Stimulated activated CD4-positive, alpha-beta T cell treated with anti-CD3 and anti-CD28 coated beads, Interleukin-12 subunit alpha, Interleukin-12 subunit beta, amount 100 ng/mL, for 4 hours (primary cell): ENCODE data around the gene ADGRD1.

Experiments
- DNase-seq: peaks from one replicate; pipeline ENCODE4 v3.0.0-alpha.2; 2020

The ADGRD1 gene

DNA sequence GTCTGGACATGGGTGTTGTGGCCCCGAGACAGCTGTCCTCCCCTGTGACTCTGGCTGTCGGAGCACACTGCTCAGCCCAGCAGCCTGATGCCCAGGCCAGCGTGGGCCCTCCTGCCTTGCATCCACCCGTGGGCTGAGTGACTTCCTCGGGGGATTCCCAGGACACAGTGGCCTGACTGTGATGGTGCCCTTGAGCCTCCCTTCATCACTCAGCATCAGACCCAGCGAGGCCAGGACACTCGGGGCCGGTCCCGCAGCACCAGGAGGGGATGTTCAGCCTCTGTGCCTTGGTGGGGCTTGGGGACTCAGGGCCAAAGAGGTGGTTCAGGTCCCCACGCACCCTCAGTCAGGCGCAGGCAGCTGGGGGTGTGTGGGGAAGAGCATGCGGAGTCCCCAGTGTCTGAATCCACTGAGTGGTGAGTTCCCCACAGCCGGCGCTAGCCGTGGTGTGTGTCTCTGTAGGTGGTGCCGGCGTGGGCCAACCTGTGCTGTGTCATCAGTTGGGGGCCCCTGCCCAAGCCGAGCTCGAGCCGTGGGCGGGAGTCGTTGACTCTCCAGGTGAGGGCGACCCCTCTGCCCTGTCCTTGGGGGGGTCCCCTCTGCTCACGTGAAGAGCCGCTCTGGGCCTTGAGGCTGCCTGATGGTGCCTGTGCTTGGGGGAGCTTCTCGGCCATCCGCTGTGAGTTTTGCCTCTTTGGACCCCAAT lies 185.8 kb downstream of the ADGRD1 start:
- no peak for DNase-seq

DNA sequence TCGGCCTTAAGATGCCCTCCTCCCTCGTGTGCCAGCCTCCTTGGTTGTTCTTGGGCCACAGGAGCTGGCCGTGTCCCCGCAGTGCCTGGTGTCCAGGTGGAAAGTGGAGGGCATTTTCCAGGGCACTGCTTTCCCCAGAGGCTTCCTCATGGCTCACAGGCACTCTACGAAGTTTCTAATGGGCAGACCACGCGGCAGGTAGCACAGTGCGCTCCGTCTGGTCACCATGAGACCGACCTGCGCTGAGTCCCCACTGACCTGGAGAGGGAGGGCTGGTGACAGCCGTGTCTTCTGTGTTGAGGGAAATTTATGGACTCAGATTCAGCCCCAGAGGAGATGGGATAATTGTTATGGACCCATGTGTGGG lies 186.3 kb downstream of the ADGRD1 start:
- DNase-seq: no peak

DNA sequence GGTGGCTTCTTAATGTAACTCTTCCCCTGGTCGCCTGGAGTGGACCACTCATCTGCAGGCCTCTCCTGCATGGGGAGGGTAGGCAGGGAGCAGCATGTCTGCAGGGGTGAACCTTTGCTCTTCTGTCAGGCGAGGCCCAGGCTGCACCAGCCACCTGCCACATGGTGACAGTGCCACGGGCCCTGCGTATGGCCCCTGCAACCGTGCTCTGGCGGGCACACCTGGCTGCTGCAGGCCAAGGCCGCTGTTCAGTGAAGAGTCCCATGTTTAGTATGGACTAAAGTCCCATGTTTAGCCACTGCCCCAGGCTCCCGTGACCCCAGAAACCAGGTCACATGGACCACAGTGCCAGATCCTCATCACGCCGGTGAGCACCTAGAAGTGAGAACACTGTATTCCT lies 187.0 kb downstream of the ADGRD1 start:
- no peak for DNase-seq

DNA sequence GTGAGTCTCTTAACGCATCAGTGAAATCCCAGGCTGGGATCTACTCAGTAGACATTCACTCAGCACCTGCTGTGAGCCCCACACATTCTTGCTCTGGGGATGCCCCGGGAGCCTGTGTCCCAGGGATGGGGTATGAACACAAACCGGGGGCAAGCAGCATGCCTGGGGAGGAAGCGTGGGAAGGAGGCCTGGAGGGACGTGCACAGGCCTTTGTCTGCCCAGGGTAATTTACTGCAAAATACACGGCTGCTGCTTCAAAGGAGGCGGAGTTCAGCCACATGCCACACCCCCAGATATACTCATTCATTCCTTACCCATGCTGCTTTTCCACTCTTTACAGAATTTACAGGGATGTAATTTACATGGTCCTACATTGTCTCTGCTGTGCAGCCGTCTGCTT lies 187.8 kb downstream of the ADGRD1 start:
- no peak for DNase-seq

DNA sequence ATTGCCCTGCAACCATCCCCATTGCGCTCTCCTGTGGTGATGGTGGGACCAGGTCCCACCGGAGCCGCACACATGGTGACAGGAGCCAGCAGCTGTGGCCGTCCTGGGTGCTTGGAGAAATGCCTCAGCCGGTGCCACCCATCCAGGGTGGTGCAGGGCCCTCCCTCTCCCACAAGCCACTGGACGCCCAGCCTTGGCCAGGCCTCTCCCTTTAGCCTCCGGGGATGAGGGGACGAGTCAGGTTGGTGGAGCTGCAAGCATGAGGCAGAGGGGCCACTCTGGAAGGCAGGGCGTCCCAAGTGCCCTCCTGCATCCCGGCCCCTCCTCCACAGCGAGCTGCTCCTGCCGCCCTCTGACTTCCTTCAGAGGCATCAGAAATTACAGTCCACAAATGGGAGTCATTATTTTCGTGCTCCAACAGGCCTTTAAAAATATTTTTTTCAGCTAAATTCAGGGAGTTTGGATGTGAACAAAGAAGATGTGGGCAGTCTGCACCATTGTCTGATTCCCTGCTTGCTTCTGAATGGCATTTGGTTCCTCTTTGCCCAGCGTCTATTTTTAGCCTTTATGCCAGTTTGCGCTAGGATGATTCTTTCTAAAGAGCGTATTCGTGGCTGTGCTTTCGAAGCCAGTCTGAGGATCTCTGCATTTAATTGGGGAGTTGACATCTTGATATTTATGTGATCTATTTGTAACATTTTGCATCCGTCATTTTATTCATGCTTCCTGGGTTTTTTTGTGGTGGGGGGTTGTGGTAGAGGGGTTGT lies 189.4 kb downstream of the ADGRD1 start:
- DNase-seq: no peak

DNA sequence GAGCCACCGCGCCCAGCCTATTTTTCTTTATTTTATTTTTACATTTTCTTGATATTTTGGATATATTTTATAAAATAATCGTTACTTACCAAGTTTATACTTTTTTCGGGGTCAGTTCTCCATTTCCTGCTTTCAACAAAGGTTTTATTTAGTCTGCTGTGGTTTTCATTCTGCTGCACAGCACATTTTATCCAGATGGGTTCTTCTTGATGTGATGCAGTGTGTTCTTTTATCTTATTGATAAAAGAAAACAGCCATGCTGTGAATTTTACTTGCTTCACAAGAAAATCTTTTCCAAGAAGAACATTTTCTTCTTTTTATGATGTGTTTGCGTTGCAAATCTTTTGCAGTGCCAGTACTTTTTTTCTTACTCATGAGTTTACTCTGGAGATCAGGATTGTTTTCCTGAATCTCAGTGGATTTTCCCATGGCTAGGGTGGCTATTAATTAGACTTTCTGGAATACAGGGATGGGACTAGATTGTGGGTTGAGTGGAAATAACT lies 192.5 kb downstream of the ADGRD1 start:
- no peak for DNase-seq

DNA sequence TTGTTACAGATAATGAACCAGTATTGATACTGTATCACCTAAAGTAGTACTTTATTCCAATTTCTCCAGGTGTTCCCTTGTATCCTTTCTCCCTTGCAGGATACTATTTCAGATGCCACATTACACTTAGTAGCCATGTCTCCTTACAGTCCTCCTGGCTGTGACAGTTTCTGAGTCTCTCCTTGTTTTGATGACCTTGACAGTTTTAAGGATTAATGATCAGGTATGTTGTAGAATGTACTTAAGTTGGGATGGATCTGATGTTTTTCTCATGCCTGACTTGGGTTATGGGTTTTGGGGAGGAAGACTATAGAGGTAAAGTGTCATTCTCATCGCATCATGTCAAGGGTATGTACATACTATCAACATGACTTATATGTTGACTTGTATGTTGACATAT lies 193.6 kb downstream of the ADGRD1 start:
- DNase-seq: no peak

DNA sequence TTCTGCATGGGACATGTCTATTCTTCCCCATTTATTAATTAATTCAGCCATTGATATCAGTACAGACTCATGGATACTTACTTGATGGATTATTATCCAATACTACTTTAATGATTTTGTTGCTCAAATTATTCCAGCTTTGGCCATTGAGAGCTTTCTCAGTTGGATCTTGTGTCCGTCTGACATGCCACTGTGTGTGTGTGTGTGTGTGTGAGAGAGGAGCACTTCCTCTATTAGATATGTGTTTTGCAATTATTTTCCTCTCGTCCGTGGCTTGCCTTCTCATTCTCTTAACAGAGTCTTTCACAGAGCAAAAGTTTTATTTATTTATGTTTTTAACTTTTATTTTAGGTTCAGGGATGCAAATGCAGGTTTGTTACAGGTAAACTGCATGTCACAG lies 194.2 kb downstream of the ADGRD1 start:
- DNase-seq: no peak

DNA sequence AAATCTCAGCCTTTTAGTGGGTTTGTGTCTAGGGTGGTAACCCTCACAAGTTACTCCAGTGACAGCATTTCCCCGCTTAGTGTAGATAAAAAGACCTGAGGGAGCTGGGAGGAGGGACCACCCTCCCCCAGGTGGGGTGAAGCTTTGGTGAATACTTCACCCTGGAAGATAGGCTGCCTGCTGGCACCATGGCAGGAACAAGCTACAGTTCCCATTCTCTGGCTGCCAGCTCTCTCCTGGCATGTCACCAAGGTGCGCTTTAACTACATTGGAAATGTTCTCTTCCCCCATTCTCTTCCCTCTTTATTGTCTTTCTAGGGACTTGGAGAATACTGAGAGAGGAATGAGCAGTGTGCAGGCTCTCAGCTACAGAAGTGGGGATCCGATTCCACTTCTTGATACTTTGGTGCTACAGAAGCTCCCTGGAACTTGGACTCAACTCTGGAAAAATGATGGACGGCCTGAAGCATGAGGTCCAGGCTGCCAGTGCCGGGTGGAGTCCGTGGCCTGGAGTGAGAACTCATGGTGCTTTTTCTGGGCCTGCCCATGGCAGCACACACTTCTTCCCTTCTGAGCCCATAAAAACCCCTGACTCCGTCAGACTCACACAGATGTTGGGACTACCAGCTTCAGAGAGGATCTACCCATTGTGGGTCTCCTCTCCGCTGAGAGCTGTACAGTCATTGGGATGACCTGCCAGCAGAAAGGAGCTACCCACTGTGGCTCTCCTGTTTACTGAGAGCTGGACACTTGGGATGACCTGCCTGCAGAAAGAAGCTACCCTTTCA lies 198.0 kb downstream of the ADGRD1 start:
- DNase-seq: no peak

DNA sequence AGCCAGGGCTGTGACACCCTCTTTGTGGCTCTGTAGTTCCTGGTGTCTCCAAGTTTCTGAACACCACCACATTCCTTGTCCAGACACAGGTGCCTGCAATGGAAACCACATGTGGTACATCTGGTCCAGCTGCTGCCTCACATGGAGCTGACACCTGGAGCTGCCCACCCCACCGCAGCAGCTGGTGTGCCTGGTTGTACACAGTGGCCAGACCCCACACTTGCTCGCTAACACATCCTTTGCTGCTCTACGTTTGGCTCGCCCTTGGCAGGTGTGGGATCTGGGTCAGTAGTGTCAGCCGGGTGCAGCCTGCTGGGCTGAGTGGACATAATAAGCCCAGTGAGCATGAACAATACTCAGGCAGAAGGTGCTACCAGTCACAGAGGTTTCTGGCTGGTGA lies 198.9 kb downstream of the ADGRD1 start:
- no peak for DNase-seq

DNA sequence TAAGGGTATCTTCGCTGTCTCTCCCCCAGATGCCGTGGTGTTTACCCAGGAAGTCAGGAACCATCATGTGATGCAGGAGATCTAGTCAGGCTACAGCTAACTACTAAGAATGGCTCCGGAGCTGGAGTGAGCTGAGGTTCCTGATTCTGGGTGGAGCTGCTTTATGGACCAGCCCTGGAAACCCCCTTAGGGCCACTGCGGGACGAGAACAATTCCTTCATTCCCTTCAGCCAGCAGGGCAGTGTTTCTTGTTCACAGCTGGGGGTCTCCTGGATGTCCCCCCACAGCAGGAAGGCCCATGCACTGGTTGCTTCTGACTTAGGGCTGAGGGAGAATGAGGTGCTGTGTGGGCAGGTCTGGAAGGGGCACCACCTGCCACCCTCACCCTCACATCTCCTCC lies 199.3 kb downstream of the ADGRD1 start:
- no peak for DNase-seq

DNA sequence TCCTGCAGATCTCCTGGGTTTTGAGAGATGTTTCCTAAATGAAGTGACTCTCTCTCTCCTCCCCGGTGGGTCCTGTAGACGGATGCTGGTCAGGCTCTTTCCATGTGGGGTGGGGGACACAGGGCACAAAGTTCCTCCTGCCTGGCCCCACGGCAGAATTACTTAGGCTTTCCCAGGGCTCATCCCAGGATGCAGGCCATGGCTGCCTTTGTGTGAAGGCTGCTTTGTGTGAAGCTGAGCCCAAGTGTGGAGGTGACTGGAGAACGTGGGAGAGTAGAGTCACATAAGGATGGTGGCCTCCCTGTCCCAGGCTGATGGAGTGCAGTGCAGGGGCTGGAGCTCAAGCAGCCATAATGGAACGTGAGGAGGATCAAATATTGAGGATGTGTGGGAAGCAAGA lies 200.2 kb downstream of the ADGRD1 start:
- no peak for DNase-seq

DNA sequence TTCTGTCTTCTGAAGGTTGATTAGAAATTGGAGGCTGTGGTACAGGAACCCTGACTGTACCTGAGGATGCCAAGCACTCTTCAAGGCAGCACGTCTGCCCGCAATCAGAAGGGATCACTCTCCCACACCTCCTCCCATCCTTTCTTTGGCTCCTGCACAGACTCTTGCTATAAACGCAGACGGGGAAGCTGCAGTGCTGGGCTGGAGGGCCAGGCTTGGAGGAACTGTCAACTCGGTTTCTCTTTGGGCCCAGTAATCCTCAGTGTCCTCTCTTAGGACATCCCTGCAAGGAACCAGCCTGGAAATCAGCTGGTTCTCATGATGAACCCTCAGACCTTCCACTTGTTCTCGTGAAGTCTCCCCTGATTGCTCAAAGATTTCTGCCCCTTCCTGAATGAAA lies 201.4 kb downstream of the ADGRD1 start:
- no peak for DNase-seq

DNA sequence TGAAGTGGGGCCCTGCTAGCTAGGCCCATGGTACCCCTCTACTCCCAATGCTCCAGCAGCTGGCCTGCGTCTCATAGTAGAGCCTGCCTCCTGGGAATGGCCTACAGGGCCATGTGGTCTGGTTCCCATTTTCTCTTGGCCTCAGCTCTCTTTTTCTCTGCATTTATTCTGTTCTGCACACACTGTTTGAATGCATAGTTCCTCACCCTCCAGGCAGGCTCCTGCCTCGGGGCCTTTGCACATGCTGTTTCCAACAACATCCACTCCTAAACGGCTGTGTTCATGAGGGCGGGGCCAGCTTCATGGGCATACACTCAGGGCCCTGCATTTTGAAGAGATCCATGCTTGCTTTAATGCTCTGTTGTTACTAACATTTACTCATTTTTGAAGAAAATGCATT lies 204.0 kb downstream of the ADGRD1 start:
- no peak for DNase-seq

DNA sequence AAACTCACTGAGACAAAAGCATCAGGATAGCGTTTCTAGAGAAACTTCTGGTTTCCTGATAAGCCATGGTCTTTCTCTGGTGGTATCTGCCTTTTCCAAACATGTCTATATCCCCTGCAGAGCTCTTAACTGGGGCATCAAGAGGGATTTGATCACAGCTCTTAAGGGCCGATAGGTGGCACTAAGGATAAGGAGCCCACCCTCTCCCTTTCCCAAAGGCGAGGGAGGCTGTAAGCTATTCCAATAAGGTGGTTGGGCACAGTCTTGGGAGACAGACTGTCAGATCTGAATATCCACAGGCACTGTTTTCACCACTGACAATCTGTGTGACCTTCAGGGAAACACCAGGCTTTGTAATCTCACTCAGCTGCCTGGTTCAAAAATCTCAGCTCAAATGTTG lies 206.0 kb downstream of the ADGRD1 start:
- no peak for DNase-seq

DNA sequence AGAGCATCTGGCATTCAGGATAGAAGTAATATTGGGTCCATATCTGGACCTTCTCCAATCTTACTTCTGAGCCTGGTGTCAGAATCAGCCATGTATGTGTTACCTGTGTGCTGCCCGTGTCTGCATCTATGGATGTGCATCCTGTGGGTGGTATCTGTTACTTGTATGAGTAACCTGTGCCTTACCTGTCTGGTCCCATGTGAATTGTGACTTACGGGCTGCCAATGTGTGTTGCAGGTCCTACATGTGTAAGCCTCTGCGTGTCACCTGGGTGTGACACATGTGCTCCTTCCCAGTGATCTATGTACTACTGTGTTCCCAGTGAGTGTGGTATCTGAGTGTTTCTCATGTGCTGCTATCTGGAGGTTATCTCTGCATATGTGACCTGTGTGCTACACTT lies 208.4 kb downstream of the ADGRD1 start:
- DNase-seq: no peak

DNA sequence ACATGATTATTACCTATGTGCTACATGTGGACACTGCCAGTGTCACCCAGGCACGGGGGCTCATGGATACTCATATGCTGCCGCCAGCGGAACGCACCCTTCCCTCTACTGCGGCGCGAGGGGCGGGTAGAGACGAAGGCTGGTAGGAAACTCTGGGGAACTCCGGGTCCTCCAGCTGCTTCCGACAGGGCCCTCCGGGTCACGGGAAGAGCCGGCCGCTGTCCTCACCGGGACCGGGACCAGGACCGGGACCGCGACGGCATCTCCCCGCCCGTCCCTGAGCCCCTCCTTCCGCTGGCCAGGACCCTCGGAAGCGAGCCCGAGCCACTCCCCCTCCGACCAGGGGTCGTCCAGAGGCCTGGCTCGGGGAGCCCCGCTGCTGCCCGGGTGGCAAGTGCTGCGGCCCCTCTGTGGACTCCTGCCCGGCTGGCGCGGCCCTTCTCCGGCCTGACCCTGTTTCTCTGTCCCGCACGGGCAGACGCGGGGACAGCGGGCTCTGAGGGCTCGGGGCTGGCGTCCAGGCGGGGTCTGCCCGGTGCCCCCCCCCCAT lies 209.6 kb downstream of the ADGRD1 start:
- no peak for DNase-seq

DNA sequence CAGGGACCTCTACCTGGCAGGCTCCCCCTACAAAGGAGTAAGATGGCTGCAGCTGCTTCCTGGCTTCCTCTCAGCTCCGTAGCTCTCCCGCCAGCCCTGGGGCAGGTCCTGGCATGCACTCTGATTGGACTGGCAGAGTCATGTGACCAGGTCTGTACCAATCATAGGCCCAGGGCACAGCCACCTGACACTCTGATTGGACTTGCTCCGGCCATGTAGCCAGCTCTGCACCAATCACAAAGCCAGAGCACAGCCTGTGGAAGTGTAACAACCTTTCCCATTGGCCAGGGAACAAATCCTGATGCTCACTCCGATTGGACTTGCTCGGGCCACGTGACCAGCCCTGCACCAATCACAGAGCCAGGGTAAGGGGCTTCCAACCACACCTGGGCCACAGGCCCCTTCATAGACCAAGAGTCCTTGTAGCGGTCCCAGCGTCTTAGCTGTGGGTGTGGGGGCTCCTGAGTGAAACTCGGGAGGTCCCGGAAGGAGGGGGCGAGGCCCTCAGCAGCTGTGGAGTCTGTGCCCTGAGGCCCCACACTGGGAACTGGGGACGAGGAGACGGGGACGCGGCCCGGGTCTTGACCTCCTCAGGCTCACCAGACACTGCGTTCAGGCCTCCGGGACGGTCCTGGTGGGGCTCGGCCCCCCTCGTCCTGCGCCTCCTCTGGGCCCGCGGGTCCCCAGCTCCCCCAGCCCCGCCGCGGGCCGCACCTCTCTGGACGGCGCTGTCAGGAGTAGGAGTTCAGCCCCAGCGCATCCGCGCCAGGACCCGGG lies 210.6 kb downstream of the ADGRD1 start:
- no peak for DNase-seq

DNA sequence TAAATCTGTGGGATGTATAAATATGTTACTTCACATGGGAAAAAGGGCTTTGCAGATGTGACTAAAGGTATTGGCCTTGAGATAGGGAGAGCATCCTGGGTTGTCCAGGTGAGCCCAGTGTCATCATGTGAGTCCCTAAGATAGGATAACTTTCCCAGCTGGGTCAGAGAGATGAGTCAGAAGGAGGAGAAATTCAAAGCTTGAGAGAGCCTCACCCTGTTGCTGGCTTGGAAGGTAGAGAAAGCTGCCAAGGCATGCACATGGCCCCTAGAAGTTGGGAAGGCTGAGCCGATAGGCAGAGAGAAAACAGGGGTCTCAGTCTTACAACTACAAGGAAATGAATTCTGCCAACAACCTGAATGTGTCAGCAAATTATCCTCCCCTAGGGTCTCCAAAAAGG lies 213.0 kb downstream of the ADGRD1 start:
- DNase-seq: no peak

DNA sequence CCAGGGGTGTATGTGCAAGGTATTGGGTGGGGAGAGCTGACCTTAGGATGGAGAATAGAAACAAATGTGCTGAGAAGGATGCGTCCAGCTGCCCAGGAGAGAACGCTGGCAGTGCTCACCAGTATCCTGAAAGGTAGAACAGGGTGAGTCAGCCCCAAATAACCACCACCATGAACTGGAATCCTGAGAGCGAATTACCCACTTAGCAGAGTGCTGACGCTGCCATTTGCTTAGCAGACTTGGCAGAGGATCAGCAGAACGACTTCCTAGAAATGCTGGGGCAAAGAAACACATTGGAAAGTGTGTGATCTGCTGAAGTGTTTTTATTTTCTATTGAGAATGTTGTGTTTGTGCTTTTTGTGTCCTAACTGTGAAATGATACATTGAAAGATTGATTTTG lies 213.6 kb downstream of the ADGRD1 start:
- no peak for DNase-seq

DNA sequence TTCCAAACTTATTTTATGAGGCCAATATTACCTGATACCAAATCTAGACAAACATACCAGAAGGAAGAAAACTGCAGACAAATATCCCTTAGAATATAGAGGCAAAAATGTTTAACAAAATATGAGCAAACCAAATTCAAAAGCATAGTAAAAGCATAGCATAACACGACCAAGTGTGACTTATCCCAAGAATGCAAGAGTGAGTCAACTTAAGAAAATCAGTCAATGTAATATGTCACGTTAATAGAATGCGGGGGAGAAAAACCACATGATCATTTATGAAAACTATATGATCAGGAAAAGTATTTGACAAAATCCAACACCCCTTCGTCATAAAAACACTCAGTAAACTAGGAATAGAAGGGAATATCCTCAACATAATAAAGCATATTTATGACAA lies 217.3 kb downstream of the ADGRD1 start:
- no peak for DNase-seq

DNA sequence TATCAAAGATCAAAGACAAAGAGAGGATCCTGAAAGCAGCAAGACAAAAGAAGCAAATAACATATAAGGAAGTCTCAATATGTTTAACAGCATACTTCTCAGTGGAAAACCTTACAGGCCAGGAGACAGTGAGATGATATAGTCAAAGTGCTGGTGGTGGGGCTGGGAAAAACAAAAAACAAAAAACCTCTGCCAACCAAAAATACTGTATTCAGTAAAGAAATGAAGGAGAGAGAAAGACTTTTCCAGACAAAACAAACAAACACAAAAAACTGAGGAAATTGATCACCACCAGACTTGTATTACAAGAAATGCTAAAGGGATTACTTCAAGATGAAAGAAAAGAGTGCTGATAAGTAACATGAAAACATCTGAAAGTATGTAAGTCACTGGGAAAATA lies 221.2 kb downstream of the ADGRD1 start:
- DNase-seq: no peak

DNA sequence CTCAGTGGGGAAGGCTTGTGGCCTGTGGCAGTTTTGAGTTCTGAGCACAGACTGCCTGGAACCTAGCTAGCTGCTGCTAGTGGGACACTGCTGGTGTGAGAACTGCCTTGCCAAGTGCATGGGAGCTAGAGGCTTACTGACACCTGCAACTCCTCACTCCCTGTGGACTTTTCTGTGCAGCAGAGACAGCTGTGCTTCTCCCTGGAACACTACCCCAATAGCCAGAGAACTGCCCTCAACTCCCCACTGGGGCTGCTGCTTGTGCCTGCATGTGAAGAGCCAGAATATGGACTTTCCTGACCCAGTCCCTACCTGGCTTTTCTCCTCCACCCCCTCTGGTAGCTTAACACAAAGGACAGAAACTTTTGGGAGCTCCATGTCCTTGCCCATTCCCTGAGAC lies 222.6 kb downstream of the ADGRD1 start:
- no peak for DNase-seq
